ENCODE measurements around the gene CTNNBL1.

DNA sequence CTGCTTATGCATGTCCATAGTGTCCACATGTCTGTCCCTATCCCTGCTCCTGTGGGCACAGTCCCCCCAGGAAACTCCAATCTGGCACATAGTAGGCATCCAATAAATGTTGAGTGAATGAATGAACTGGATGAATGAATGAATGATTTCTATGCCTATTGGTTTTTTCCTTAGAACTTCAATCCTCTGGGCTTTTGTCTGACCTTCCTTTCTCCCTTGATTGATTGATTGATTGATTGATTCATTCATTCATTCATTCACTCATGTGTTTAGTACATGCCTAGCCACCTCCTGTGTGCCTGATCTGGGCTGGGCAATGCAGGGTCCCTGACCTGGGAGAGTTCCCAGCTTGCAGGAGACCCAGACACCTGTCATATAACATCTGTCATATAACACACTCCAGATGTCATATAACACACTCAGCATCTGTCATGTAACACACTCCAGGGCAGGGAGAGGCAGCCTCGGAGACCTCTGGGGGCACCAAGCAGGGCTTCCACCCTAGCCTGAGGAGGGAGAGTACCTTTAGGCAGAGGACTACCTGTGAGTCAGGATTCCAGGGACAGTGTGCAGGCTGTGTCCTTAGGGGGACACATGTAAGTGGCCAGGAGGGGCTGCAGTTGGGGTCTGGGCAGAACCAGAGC is 227.0 kb downstream of the CTNNBL1 start:
- TF ChIP-seq EZH2 (IDR thresholded peaks at IDR 0.05; ENCODE audit: borderline replicate concordance, low read depth, low read length, severe bottlenecking) (no peak), CTCF (IDR thresholded peaks at IDR 0.05; ENCODE audit: extremely low read depth in 1 of 2, insufficient read depth in 1 of 2, low read depth in 1 of 2, low read length in 2 of 2) (no peak), POLR2A (IDR thresholded peaks at IDR 0.05; ENCODE audit: low read depth, low read length) (no peak), POLR2AphosphoS5 (IDR thresholded peaks at IDR 0.05; ENCODE audit: insufficient read depth, low read depth, low read length) (no peak), GATA2 (IDR thresholded peaks at IDR 0.05; ENCODE audit: insufficient read depth, insufficient read length, low read depth, low read length) (no peak), FOS (IDR thresholded peaks at IDR 0.05; ENCODE audit: borderline replicate concordance, insufficient read depth, low read length) (no peak), MYC (IDR thresholded peaks at IDR 0.05; ENCODE audit: low read depth, low read length) (no peak), JUN (IDR thresholded peaks at IDR 0.05; ENCODE audit: borderline replicate concordance, insufficient read depth, insufficient read length, low read depth) (no peak)
- TF ChIP-seq, protein P1, sequence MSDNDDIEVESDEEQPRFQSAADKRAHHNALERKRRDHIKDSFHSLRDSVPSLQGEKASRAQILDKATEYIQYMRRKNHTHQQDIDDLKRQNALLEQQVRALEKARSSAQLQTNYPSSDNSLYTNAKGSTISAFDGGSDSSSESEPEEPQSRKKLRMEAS (IDR thresholded peaks at IDR 0.05; ENCODE audit: insufficient read depth, insufficient read length): no peak
